Skeletal muscle tissue (tissue), 4 donors: ENCODE data around the gene IL1R2. TPM values are rescaled to one million over a fixed set of nuclear protein-coding genes. Genes with fewer than 3 reads are reported as not detected.

ENCODE experiments used
- H3K27ac ChIP-seq: one replicate; pipeline ENCODE4 v1.7.0; 2013; ENCODE audit warnings: mild to moderate bottlenecking, low read depth, low read length, inconsistent platforms
- H3K27me3 ChIP-seq, 3 donors: one replicate each; pipeline ENCODE4 v1.7.0; 2013; ENCODE audit warnings: low read length in 3 of 3; ENCODE audit not compliant: control insufficient read depth in 3 of 3, insufficient read depth in 3 of 3
- H3K36me3 ChIP-seq, 3 donors: one replicate each; pipeline ENCODE4 v1.7.0; 2013; ENCODE audit warnings: low read length in 3 of 3; ENCODE audit not compliant: control insufficient read depth in 3 of 3, insufficient read depth in 3 of 3
- H3K4me1 ChIP-seq, 3 donors: one replicate each; pipeline ENCODE4 v1.7.0; 2013; ENCODE audit warnings: low read length in 3 of 3, mild to moderate bottlenecking in 3 of 3; ENCODE audit not compliant: control insufficient read depth in 3 of 3, insufficient read depth in 3 of 3
- H3K4me3 ChIP-seq, 3 donors: one replicate each; pipeline ENCODE4 v1.7.0; 2013; ENCODE audit warnings: low read length in 3 of 3
- H3K9ac ChIP-seq, 3 donors: one replicate each; pipeline ENCODE4 v1.7.0; 2013; ENCODE audit warnings: low read length in 3 of 3, mild to moderate bottlenecking in 3 of 3, moderate library complexity in 2 of 3, low read depth in 1 of 3
- H3K9me3 ChIP-seq, 3 donors: one replicate each; pipeline ENCODE4 v1.7.0; 2013; ENCODE audit warnings: low read length in 3 of 3; ENCODE audit not compliant: control insufficient read depth in 3 of 3
- total RNA-seq: library from RNA; depleted of rRNA; stranded (reverse); fragments of >200 nt; gene quantifications from one replicate; pipeline ENCODE4 v1.2.3, GENCODE V29; 2014
- donor health status: Osteomylitis.

The IL1R2 gene
- total RNA-seq, 1 donor from 2014 or later = 0.52 TPM

GRCh38 chr2:101958061-101958460 is 33.7 kb upstream of the IL1R2 start:
- Histone ChIP-seq H3K9ac (no peak overlapping the region), H3K36me3 (no peaks in the 10 kb centered on the region), H3K9me3 (no peaks in the 10 kb centered on the region), H3K27me3 (no peaks in the 10 kb centered on the region), H3K4me1 (peaks cover 13 to 14% (median 14%) of the 10 kb centered on the region in 3 donors), H3K27ac (no peak overlapping the region), H3K4me3 (no peak overlapping the region)

DNA sequence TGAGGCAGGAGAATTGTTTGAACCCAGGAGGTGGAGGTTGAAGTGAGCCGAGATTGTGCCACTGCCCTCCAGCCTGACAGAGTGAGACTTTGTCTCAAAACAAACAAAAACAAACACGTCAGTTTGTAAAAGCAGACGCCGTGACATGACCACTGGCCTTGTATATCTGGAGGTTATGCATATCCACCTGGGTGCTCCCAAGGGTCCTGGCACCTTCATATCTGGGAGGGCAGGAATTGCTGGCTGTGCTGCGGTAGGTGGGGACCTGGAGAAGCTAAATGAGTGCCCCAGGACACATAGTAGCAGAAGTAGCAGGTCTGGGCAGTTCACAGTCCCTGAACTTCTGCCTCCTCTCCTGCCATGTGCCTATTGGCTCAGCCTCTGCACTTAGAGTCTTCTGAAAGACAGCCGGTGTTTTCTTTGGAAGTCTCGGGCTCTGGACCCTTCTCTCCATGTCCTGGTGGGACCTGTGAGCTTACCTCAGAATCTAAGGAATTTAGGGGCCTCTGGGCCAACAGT is 30.9 kb upstream of the IL1R2 start:
- H3K27ac ChIP-seq = peak overlapping the region; percentile 38

GRCh38 chr2:101961338-101962191 is 30.2 kb upstream of the IL1R2 start:
- H3K9me3 ChIP-seq = no peaks in the 10 kb centered on the region
- H3K27ac ChIP-seq = peak overlapping the region; percentile 38
- H3K4me1 ChIP-seq = peaks cover 13 to 14% (median 14%) of the 10 kb centered on the region in 3 donors
- H3K4me3 ChIP-seq = peak overlapping the region in 1 of 3 donors; percentile 7
- H3K27me3 ChIP-seq = no peaks in the 10 kb centered on the region
- no peaks in the 10 kb centered on the region for H3K36me3 ChIP-seq
- H3K9ac ChIP-seq = peak overlapping the region in 1 of 3 donors; percentile 33

More for the DNA sequence above, 30.9 kb upstream of the IL1R2 start:
- Histone ChIP-seq H3K36me3 (no peaks in the 10 kb centered on the region), H3K27me3 (no peaks in the 10 kb centered on the region), H3K9me3 (no peaks in the 10 kb centered on the region), H3K4me1 (peaks cover 13 to 14% (median 14%) of the 10 kb centered on the region in 3 donors), H3K4me3 (no peak overlapping the region), H3K9ac (no peak overlapping the region)

- peaks cover 13 to 14% (median 14%) of the 10 kb centered on the region in 3 donors for H3K4me1 ChIP-seq
- no peaks in the 10 kb centered on the region for H3K36me3 ChIP-seq
- peak overlapping the region; percentile 38 for H3K27ac ChIP-seq
- no peak overlapping the region for H3K9ac ChIP-seq
- H3K27me3 ChIP-seq = no peaks in the 10 kb centered on the region
- no peaks in the 10 kb centered on the region for H3K9me3 ChIP-seq
- H3K4me3 ChIP-seq = no peak overlapping the region
Observed at GRCh38 chr2:101962309-101962708, 29.5 kb upstream of the IL1R2 start.

- no peak overlapping the region for H3K9ac ChIP-seq
- no peaks in the 10 kb centered on the region for H3K27me3 ChIP-seq
- H3K27ac ChIP-seq = no peak overlapping the region
- no peaks in the 10 kb centered on the region for H3K9me3 ChIP-seq
- no peaks in the 10 kb centered on the region for H3K36me3 ChIP-seq
- H3K4me1 ChIP-seq = peaks cover 13 to 22% (median 18%) of the 10 kb centered on the region in 3 donors
- no peak overlapping the region for H3K4me3 ChIP-seq
Observed at GRCh38 chr2:101963198-101963597, 28.6 kb upstream of the IL1R2 start.

DNA sequence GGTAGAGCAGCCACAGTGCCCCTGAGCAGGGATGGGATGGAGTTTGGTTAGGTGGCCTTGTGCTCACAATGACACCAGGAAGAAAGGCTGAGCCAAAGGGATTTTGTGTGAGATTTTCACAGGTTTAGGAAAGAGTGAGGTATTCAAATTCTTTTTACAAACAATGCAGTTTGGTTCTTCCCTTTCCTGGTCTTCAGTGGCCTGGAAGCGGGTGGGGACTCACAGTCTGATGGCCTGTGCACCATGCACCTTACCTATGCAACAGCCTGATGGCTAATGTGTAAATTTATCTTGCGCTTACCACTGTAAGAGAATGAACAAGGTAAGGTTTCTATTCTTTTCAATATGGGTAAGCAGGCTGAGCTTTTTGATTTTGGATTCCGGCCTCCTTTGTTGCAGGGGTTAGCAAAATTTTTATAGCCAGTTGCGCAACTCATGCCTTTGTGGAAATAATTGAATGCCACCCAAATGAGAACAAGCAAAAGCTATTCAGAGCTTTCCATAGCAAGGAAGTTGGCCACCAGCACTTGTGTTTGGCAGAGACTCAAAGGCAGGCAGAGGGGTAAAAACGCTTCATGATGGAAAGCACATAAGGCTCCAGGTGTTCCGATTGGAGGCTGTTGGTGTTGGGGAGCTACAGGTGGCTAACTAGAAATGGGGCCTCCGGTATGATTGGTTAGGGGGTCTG is 23.8 kb upstream of the IL1R2 start:
- no peak overlapping the region for H3K9ac ChIP-seq
- H3K36me3 ChIP-seq = no peaks in the 10 kb centered on the region
- no peaks in the 10 kb centered on the region for H3K27me3 ChIP-seq
- H3K4me1 ChIP-seq = peaks cover 0 to 7% (median 4%) of the 10 kb centered on the region in 3 donors
- no peak overlapping the region for H3K27ac ChIP-seq
- H3K4me3 ChIP-seq = no peak overlapping the region
- H3K9me3 ChIP-seq = no peaks in the 10 kb centered on the region

DNA sequence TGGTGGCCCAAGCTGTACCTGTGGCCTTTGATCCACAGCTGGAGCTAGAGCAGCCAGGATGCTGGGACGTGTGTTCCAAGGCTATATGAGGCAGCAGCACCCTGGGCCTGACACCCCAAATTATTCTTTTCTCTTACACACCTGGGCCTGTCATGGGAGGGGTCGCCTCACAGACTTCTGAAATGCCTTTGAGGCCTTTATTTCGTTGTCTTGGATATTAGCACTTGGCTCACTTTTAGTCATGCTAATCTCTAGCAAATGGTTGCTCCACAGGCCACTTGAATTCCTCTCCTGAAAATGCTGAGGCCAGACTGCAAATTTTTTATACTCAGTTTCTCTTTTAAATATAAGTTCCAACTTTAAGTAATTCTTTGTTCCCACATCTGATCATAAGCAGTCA is 22.0 kb upstream of the IL1R2 start:
- Histone ChIP-seq H3K27me3 (no peaks in the 10 kb centered on the region), H3K36me3 (no peaks in the 10 kb centered on the region), H3K9me3 (no peaks in the 10 kb centered on the region), H3K27ac (no peak overlapping the region), H3K4me1 (peaks cover 0 to 9% (median 7%) of the 10 kb centered on the region in 3 donors), H3K4me3 (no peak overlapping the region), H3K9ac (no peak overlapping the region)

- H3K4me3 ChIP-seq = no peak overlapping the region
- no peaks in the 10 kb centered on the region for H3K27me3 ChIP-seq
- peaks cover 0 to 9% (median 7%) of the 10 kb centered on the region in 3 donors for H3K4me1 ChIP-seq
- H3K36me3 ChIP-seq = no peaks in the 10 kb centered on the region
- no peaks in the 10 kb centered on the region for H3K9me3 ChIP-seq
- no peak overlapping the region for H3K9ac ChIP-seq
- no peak overlapping the region for H3K27ac ChIP-seq
Observed at GRCh38 chr2:101970901-101971300, 20.9 kb upstream of the IL1R2 start.

- no peaks in the 10 kb centered on the region for H3K27me3 ChIP-seq
- no peaks in the 10 kb centered on the region for H3K36me3 ChIP-seq
- no peak overlapping the region for H3K27ac ChIP-seq
- no peak overlapping the region for H3K4me3 ChIP-seq
- peaks cover 0 to 9% (median 7%) of the 10 kb centered on the region in 3 donors for H3K4me1 ChIP-seq
- no peaks in the 10 kb centered on the region for H3K9me3 ChIP-seq
- H3K9ac ChIP-seq = no peak overlapping the region
Observed at GRCh38 chr2:101971836-101972235, 19.9 kb upstream of the IL1R2 start.
